ENCODE measurements around the gene NDUFC2. TPM values are rescaled to one million over a fixed set of nuclear protein-coding genes. Genes with fewer than 3 reads are reported as not detected.

NDUFC2 gene
- total and polyA plus RNA-seq, 2 of the 13 experiments (the other 11 are each of a cell fraction or from before 2014, with no cell fraction given) = 256 to 363 TPM

DNA sequence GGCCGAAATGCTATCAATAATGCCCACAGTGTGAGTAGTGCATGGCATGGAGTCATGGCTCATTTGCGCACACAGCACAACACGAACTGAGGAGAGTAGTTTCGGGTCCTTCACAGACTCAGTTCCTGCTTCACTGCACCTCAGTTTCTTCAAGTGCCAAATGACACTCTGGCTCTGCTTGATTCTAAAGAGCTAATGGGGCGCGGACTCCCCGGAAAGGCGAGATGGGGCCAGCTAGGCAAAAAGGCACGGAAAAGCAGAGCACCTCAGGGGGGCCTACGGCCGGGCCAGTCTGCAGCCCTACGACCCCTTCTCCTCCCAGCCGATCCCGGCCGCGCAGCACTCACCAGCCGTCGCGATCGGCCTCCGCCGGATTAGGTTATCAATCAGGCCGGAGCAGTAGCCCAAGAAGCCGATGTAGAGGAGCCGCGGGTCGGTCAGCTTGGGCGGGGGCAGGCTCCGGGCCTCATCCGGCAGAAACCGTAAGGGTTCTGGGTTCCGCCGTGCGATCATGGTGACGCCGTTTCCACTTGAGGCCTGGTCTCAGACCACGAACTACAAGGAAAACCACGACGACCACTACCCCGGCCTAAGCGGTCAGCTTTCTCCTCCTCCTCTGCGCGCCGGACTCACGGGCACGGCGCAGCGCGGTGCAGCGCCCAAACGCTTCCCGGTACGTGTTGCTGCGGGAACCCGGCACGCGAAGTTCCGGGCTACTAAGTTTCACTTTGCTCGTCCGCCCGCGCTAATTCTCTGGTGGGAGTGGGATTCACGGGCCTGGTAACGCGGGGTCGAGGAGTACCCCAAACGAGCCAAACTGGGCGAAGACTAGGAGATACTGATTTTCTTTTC lies at the start of gene NDUFC2 (continued):
- peak; percentile 97 for TF ChIP-seq ETV6 (CRISPR knock-in tag; conservative IDR thresholded peaks at IDR 0.05)
- no peak for TF ChIP-seq MAFF (IDR thresholded peaks at IDR 0.05; ENCODE audit: low read depth, low read length)
- peak; percentile 78; the same call in 1 of the 2 replicates for TF ChIP-seq MED13 (CRISPR knock-in tag; IDR thresholded peaks at IDR 0.05)
- TF ChIP-seq WIZ (CRISPR knock-in tag; IDR thresholded peaks at IDR 0.05) = peak; percentile 33; the same call in 1 of the 2 replicates
- TF ChIP-seq, protein P1, sequence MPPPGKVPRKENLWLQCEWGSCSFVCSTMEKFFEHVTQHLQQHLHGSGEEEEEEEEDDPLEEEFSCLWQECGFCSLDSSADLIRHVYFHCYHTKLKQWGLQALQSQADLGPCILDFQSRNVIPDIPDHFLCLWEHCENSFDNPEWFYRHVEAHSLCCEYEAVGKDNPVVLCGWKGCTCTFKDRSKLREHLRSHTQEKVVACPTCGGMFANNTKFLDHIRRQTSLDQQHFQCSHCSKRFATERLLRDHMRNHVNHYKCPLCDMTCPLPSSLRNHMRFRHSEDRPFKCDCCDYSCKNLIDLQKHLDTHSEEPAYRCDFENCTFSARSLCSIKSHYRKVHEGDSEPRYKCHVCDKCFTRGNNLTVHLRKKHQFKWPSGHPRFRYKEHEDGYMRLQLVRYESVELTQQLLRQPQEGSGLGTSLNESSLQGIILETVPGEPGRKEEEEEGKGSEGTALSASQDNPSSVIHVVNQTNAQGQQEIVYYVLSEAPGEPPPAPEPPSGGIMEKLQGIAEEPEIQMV (CRISPR knock-in tag; IDR thresholded peaks at IDR 0.05; ENCODE audit: low read depth) = peak; percentile 68; the same call in 1 of the 2 replicates
- TF ChIP-seq, protein P2, sequence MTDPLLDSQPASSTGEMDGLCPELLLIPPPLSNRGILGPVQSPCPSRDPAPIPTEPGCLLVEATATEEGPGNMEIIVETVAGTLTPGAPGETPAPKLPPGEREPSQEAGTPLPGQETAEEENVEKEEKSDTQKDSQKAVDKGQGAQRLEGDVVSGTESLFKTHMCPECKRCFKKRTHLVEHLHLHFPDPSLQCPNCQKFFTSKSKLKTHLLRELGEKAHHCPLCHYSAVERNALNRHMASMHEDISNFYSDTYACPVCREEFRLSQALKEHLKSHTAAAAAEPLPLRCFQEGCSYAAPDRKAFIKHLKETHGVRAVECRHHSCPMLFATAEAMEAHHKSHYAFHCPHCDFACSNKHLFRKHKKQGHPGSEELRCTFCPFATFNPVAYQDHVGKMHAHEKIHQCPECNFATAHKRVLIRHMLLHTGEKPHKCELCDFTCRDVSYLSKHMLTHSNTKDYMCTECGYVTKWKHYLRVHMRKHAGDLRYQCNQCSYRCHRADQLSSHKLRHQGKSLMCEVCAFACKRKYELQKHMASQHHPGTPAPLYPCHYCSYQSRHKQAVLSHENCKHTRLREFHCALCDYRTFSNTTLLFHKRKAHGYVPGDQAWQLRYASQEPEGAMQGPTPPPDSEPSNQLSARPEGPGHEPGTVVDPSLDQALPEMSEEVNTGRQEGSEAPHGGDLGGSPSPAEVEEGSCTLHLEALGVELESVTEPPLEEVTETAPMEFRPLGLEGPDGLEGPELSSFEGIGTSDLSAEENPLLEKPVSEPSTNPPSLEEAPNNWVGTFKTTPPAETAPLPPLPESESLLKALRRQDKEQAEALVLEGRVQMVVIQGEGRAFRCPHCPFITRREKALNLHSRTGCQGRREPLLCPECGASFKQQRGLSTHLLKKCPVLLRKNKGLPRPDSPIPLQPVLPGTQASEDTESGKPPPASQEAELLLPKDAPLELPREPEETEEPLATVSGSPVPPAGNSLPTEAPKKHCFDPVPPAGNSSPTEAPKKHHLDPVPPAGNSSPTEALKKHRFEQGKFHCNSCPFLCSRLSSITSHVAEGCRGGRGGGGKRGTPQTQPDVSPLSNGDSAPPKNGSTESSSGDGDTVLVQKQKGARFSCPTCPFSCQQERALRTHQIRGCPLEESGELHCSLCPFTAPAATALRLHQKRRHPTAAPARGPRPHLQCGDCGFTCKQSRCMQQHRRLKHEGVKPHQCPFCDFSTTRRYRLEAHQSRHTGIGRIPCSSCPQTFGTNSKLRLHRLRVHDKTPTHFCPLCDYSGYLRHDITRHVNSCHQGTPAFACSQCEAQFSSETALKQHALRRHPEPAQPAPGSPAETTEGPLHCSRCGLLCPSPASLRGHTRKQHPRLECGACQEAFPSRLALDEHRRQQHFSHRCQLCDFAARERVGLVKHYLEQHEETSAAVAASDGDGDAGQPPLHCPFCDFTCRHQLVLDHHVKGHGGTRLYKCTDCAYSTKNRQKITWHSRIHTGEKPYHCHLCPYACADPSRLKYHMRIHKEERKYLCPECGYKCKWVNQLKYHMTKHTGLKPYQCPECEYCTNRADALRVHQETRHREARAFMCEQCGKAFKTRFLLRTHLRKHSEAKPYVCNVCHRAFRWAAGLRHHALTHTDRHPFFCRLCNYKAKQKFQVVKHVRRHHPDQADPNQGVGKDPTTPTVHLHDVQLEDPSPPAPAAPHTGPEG (CRISPR knock-in tag; IDR thresholded peaks at IDR 0.05) = peak; percentile 89
- TF ChIP-seq ZNF788 (CRISPR knock-in tag; IDR thresholded peaks at IDR 0.05; ENCODE audit: borderline replicate concordance) = peak; percentile 96
- 0 out of 2 replicates have a peak, but pooled peaks have one; percentile 80 for TF ChIP-seq ZNF878 (CRISPR knock-in tag; IDR thresholded peaks at IDR 0.05)
- peak; percentile 88; the same call in 1 of the 2 replicates for TF ChIP-seq ZBTB7B (CRISPR knock-in tag; IDR thresholded peaks at IDR 0.05)
- peak; percentile 86 for TF ChIP-seq MIXL1 (CRISPR knock-in tag; IDR thresholded peaks at IDR 0.05)
- TF ChIP-seq ZNF619 (CRISPR knock-in tag; IDR thresholded peaks at IDR 0.05) = no peak
- TF ChIP-seq GATA4 (IDR thresholded peaks at IDR 0.05; ENCODE audit: borderline replicate concordance, low read depth) = peak; percentile 37; the same call in 1 of the 2 replicates
- 0 out of 2 replicates have a peak, but pooled peaks have one; percentile 64 for TF ChIP-seq SATB2 (CRISPR knock-in tag; IDR thresholded peaks at IDR 0.05)
- TF ChIP-seq, protein P3, sequence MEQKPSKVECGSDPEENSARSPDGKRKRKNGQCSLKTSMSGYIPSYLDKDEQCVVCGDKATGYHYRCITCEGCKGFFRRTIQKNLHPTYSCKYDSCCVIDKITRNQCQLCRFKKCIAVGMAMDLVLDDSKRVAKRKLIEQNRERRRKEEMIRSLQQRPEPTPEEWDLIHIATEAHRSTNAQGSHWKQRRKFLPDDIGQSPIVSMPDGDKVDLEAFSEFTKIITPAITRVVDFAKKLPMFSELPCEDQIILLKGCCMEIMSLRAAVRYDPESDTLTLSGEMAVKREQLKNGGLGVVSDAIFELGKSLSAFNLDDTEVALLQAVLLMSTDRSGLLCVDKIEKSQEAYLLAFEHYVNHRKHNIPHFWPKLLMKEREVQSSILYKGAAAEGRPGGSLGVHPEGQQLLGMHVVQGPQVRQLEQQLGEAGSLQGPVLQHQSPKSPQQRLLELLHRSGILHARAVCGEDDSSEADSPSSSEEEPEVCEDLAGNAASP (CRISPR knock-in tag; IDR thresholded peaks at IDR 0.05; ENCODE audit: borderline replicate concordance) = peak; percentile 89
- TF ChIP-seq, protein P4, sequence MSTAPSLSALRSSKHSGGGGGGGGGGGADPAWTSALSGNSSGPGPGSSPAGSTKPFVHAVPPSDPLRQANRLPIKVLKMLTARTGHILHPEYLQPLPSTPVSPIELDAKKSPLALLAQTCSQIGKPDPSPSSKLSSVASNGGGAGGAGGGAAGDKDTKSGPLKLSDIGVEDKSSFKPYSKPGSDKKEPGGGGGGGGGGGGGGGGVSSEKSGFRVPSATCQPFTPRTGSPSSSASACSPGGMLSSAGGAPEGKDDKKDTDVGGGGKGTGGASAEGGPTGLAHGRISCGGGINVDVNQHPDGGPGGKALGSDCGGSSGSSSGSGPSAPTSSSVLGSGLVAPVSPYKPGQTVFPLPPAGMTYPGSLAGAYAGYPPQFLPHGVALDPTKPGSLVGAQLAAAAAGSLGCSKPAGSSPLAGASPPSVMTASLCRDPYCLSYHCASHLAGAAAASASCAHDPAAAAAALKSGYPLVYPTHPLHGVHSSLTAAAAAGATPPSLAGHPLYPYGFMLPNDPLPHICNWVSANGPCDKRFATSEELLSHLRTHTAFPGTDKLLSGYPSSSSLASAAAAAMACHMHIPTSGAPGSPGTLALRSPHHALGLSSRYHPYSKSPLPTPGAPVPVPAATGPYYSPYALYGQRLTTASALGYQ (CRISPR knock-in tag; IDR thresholded peaks at IDR 0.05) = peak; percentile 82
- TF ChIP-seq SKI (IDR thresholded peaks at IDR 0.05; ENCODE audit: partially characterized antibody) = no peak
- peak; percentile 86; the same call in 1 of the 2 replicates for TF ChIP-seq GPN1 (CRISPR knock-in tag; IDR thresholded peaks at IDR 0.05; ENCODE audit: borderline replicate concordance)
- peak; percentile 90 for TF ChIP-seq HDAC1 (CRISPR knock-in tag; IDR thresholded peaks at IDR 0.05)
- TF ChIP-seq ZFP1 (CRISPR knock-in tag; IDR thresholded peaks at IDR 0.05) = peak; percentile 70; the same call in 1 of the 2 replicates
